ENCODE measurements around the gene PXDN.
"Not testable (repeated sequence)": the region's sequence is repeated elsewhere in the genome, so short reads cannot be mapped to it uniquely, and the experiment has no call there.

DNA sequence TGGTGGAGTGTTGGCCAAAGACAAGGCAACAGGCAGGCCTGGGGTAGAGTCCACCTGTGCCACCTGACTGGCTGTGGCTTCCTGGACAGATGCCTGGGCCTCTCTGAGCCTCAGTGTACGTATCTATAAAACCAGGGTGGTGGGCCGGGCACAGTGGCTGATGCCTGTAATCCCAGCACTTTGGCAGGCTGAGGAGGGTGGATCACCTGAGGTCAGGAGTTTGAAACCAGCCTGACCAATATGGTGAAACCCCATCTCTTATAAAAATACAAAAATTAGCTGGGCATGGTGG is 28.4 kb downstream of the PXDN start:
- TF ChIP-seq, protein P1, sequence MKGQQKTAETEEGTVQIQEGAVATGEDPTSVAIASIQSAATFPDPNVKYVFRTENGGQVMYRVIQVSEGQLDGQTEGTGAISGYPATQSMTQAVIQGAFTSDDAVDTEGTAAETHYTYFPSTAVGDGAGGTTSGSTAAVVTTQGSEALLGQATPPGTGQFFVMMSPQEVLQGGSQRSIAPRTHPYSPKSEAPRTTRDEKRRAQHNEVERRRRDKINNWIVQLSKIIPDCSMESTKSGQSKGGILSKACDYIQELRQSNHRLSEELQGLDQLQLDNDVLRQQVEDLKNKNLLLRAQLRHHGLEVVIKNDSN (IDR thresholded peaks at IDR 0.05; ENCODE audit: borderline replicate concordance, extremely low read length, insufficient read depth, low read depth, low read length), result not testable (repeated sequence)
- TF ChIP-seq, protein P2, sequence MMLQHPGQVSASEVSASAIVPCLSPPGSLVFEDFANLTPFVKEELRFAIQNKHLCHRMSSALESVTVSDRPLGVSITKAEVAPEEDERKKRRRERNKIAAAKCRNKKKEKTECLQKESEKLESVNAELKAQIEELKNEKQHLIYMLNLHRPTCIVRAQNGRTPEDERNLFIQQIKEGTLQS (IDR thresholded peaks at IDR 0.05; ENCODE audit: borderline replicate concordance, extremely low read depth, low read depth, low read length), result not testable (repeated sequence)
- TF ChIP-seq POLR2A (IDR thresholded peaks at IDR 0.05; ENCODE audit: low read depth, low read length); EP300 (IDR thresholded peaks at IDR 0.05; ENCODE audit: borderline replicate concordance in 1 of 2, control insufficient read depth in 1 of 2, low read depth in 2 of 2, low read length in 2 of 2); HCFC1 (IDR thresholded peaks at IDR 0.05; ENCODE audit: low read length); POLR2AphosphoS5 (IDR thresholded peaks at IDR 0.05; ENCODE audit: low read length): not testable (repeated sequence)
- TF ChIP-seq, protein P3, sequence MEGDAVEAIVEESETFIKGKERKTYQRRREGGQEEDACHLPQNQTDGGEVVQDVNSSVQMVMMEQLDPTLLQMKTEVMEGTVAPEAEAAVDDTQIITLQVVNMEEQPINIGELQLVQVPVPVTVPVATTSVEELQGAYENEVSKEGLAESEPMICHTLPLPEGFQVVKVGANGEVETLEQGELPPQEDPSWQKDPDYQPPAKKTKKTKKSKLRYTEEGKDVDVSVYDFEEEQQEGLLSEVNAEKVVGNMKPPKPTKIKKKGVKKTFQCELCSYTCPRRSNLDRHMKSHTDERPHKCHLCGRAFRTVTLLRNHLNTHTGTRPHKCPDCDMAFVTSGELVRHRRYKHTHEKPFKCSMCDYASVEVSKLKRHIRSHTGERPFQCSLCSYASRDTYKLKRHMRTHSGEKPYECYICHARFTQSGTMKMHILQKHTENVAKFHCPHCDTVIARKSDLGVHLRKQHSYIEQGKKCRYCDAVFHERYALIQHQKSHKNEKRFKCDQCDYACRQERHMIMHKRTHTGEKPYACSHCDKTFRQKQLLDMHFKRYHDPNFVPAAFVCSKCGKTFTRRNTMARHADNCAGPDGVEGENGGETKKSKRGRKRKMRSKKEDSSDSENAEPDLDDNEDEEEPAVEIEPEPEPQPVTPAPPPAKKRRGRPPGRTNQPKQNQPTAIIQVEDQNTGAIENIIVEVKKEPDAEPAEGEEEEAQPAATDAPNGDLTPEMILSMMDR (IDR thresholded peaks at IDR 0.05 in 2 of 3, conservative IDR thresholded peaks at IDR 0.05 in 1 of 3; ENCODE audit: control insufficient read depth in 2 of 3, extremely low read depth in 1 of 3, insufficient read depth in 1 of 3, low read depth in 3 of 3, low read length in 3 of 3), result not testable (repeated sequence)

Data from GM12878 (cell line).